RWPE2 (cell line): ENCODE measurements around the gene VWA5B1.
"Not testable (repeated sequence)": the region's sequence is repeated elsewhere in the genome, so short reads cannot be mapped to it uniquely, and the experiment has no call there.

Experiments used
- ATAC-seq: fragments of 200-7000 bp; cut with Tn5 transposase; 3 replicates; pipeline ENCODE4 v1.9.1; 2021; ENCODE audit warnings: low read depth
- DNase-seq: peaks from one replicate; pipeline ENCODE4 v3.0.0-alpha.2; 2020; ENCODE audit warnings: low spot score
- H3K27ac ChIP-seq: fragments of 450-650 bp; 2 replicates; pipeline ENCODE4 v1.5.1; 2017; ENCODE audit warnings: mild to moderate bottlenecking; ENCODE audit not compliant: poor library complexity, severe bottlenecking
- H3K27me3 ChIP-seq: fragments of 250-450 bp; sonication (Bioruptor Pico); 2 replicates; pipeline ENCODE4 v1.5.1; 2021; ENCODE audit warnings: mild to moderate bottlenecking, moderate library complexity; ENCODE audit not compliant: insufficient read depth, poor library complexity, severe bottlenecking
- H3K36me3 ChIP-seq: fragments of 250-450 bp; sonication (Bioruptor Pico); 2 replicates; pipeline ENCODE4 v1.5.1; 2020; ENCODE audit warnings: low read depth, mild to moderate bottlenecking, moderate library complexity
- H3K4me1 ChIP-seq: fragments of 250-450 bp; sonication (Bioruptor Pico); 2 replicates; pipeline ENCODE4 v1.5.1; 2021; ENCODE audit warnings: mild to moderate bottlenecking, moderate library complexity; ENCODE audit not compliant: insufficient read depth, poor library complexity, severe bottlenecking
- H3K4me3 ChIP-seq: fragments of 250-450 bp; sonication (Bioruptor Pico); 2 replicates; pipeline ENCODE4 v1.5.1; 2021; ENCODE audit warnings: mild to moderate bottlenecking, moderate library complexity; ENCODE audit not compliant: severe bottlenecking
- H3K9me3 ChIP-seq: fragments of 250-450 bp; sonication (Bioruptor Pico); 2 replicates; pipeline ENCODE4 v1.5.1; 2021; ENCODE audit warnings: mild to moderate bottlenecking, moderate library complexity; ENCODE audit not compliant: severe bottlenecking
- TF ChIP-seq, protein P1 (sequence below): fragments of 450-650 bp; IDR thresholded peaks from one replicate; pipeline ENCODE4 v1.5.1; 2017; ENCODE audit warnings: mild to moderate bottlenecking, moderate library complexity; ENCODE audit not compliant: poor library complexity, severe bottlenecking

Gene VWA5B1

GRCh38 chr1:20284046-20284445, 6.6 kb upstream of the VWA5B1 start:
- no peaks in the 10 kb centered on the region for H3K36me3 ChIP-seq
- TF ChIP-seq, protein P1, sequence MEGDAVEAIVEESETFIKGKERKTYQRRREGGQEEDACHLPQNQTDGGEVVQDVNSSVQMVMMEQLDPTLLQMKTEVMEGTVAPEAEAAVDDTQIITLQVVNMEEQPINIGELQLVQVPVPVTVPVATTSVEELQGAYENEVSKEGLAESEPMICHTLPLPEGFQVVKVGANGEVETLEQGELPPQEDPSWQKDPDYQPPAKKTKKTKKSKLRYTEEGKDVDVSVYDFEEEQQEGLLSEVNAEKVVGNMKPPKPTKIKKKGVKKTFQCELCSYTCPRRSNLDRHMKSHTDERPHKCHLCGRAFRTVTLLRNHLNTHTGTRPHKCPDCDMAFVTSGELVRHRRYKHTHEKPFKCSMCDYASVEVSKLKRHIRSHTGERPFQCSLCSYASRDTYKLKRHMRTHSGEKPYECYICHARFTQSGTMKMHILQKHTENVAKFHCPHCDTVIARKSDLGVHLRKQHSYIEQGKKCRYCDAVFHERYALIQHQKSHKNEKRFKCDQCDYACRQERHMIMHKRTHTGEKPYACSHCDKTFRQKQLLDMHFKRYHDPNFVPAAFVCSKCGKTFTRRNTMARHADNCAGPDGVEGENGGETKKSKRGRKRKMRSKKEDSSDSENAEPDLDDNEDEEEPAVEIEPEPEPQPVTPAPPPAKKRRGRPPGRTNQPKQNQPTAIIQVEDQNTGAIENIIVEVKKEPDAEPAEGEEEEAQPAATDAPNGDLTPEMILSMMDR: no peak
- ATAC-seq: no peak
- no peaks in the 10 kb centered on the region for H3K27me3 ChIP-seq
- peaks cover 15% of the 10 kb centered on the region for H3K4me1 ChIP-seq
- H3K4me3 ChIP-seq: no peak overlapping the region
- H3K9me3 ChIP-seq: no peaks in the 10 kb centered on the region
- no peak overlapping the region for H3K27ac ChIP-seq
- DNase-seq: no peak

DNA sequence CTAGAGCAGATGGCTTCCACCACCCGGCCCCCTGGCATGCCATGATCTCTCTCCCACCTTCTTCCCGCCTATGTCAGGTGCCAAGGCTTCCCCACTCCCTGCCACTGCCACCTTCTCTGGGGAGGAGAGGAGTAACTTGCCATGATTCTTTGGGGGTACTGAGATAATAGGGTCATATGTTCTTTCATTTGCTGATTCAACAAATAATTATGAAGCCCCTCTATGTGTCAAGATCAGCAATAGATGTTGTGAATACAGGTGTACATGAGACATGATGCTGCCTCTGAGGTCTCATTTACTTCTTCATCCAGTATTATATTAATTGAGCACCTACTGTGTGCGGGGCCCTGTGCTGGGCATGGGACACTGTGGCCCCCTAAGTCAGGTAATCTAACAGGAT, 6.0 kb upstream of the VWA5B1 start:
- Histone ChIP-seq H3K36me3 (no peaks in the 10 kb centered on the region), H3K27me3 (no peaks in the 10 kb centered on the region), H3K4me1 (peaks cover 10% of the 10 kb centered on the region), H3K9me3 (no peaks in the 10 kb centered on the region), H3K27ac (no peak overlapping the region), H3K4me3 (no peak overlapping the region)
- TF ChIP-seq, protein P1: no peak
- ATAC-seq: no peak
- no peak for DNase-seq

GRCh38 chr1:20285510-20285909, 5.2 kb upstream of the VWA5B1 start:
- ATAC-seq (no peak), DNase-seq (no peak)
- Histone ChIP-seq H3K27ac (no peak overlapping the region), H3K4me1 (peaks cover 5% of the 10 kb centered on the region), H3K27me3 (no peaks in the 10 kb centered on the region), H3K9me3 (no peaks in the 10 kb centered on the region), H3K4me3 (no peak overlapping the region), H3K36me3 (no peaks in the 10 kb centered on the region)
- TF ChIP-seq, protein P1: no peak

DNA sequence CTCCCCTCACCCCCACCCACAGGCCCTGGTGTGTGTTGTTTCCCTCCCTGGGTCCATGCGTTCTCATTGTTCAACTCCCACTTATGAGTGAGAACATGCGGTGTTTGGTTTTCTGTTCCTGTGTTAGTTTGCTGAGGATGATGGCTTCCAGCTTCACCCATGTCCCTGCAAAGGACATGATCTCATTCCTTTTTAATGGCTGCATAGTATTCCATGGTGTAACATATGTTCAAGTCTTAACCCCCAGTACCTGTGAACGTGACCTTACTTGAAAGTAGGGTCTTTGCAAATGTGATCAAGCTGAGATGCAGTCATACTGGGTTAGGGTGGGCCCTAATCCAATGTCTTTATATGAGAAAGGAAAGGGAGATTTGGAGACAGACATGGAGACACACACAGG, 3.0 kb upstream of the VWA5B1 start:
- not testable (repeated sequence) for H3K27ac ChIP-seq, H3K36me3 ChIP-seq, H3K9me3 ChIP-seq, ATAC-seq, H3K4me1 ChIP-seq, H3K4me3 ChIP-seq, DNase-seq
- H3K27me3 ChIP-seq: peaks cover 12% of the 10 kb centered on the region

DNA sequence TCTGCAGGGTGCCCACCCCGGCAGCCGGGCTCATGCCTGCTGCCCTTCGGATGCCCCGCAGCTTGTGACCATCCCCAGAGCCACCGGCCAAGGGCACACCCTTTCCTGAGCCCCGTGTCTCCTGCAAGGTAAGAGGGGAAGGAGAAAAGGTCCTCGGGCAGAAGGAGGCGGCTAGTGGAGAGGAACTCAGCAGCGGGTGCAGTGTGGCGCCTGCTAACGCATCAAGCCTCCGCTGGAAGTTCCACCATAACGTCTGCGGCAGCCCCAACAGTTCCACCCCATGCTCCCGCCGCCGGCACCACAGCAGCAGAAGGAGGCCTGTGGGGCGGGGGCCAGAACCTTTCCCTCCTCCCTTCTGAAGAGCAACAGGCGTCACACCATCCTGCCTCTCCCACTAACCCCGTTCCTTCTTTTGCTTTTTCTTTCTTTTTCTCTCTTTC, 990 bp downstream of the VWA5B1 start:
- no peaks in the 10 kb centered on the region for H3K9me3 ChIP-seq
- TF ChIP-seq, protein P1: no peak
- peak; percentile 38; the same call in 1 of the 3 replicates for ATAC-seq
- DNase-seq: no peak
- no peak overlapping the region for H3K4me3 ChIP-seq
- no peaks in the 10 kb centered on the region for H3K36me3 ChIP-seq
- H3K4me1 ChIP-seq: no peaks in the 10 kb centered on the region
- H3K27me3 ChIP-seq: peaks cover 12% of the 10 kb centered on the region
- H3K27ac ChIP-seq: no peak overlapping the region
